Tibial nerve (tissue), 4 donors: Measurements from ENCODE around the gene ADGRF5.

Experiments
- CTCF ChIP-seq, 5 experiments: fragments of 200-600 bp in 3 of 5; fragments of 450-650 bp in 2 of 5; sonication (generic) in 3 of 5; IDR thresholded peaks; one replicate each; pipeline ENCODE4 v1.5.1; 2016 to 2019; ENCODE audit warnings: antibody characterized with exemption in 5 of 5, mild to moderate bottlenecking in 3 of 5, moderate library complexity in 2 of 5
- EP300 ChIP-seq, 2 donors: sonication (generic); formaldehyde crosslinking; IDR thresholded peaks; one replicate each; pipeline ENCODE4 v1.6.1; 2017; ENCODE audit warnings: antibody characterized with exemption in 2 of 2, mild to moderate bottlenecking in 1 of 2
- POLR2A ChIP-seq, 2 donors: fragments of 450-650 bp; IDR thresholded peaks; one replicate each; pipeline ENCODE4 v1.6.1; 2017; ENCODE audit warnings: antibody characterized with exemption in 2 of 2, mild to moderate bottlenecking in 2 of 2, moderate library complexity in 2 of 2

GRCh38 chr6:46815130-46815529, 106.6 kb downstream of the ADGRF5 start:
- TF ChIP-seq CTCF (IDR thresholded peaks at IDR 0.05) (no peak), POLR2A (IDR thresholded peaks at IDR 0.05) (no peak), EP300 (IDR thresholded peaks at IDR 0.05) (no peak)
